ELR (cell line): ENCODE measurements around the gene CDK9.
"Not testable (repeated sequence)": the region's sequence is repeated elsewhere in the genome, so short reads cannot be mapped to it uniquely, and the experiment has no call there.

Experiments used
- DNase-seq: peaks from one replicate; pipeline ENCODE4 v3.0.0-alpha.2; 2015; ENCODE audit warnings: low read depth

CDK9 gene

GRCh38 chr9:127825319-127826051 lies 39.7 kb downstream of the CDK9 start:
- DNase-seq, result no peak

- DNase-seq, result no peak
Observed at GRCh38 chr9:127826253-127826913, 40.5 kb downstream of the CDK9 start.

- peak; percentile 76 for DNase-seq
Observed at GRCh38 chr9:127828262-127829031, 42.6 kb downstream of the CDK9 start.

- DNase-seq, result no peak
Observed at GRCh38 chr9:127829205-127829906, 43.5 kb downstream of the CDK9 start.

- no peak for DNase-seq
Observed at GRCh38 chr9:127832248-127832647, 46.4 kb downstream of the CDK9 start.

GRCh38 chr9:127833555-127833954 lies 47.7 kb downstream of the CDK9 start:
- DNase-seq, result no peak

GRCh38 chr9:127835991-127836516 lies 50.2 kb downstream of the CDK9 start:
- DNase-seq, result peak; percentile 83

- not testable (repeated sequence) for DNase-seq
Observed at GRCh38 chr9:127836561-127836960, 50.7 kb downstream of the CDK9 start.

- no peak for DNase-seq
Observed at GRCh38 chr9:127837346-127837745, 51.5 kb downstream of the CDK9 start.

GRCh38 chr9:127838375-127839078 lies 52.7 kb downstream of the CDK9 start:
- peak; percentile 99 for DNase-seq
